Neural cell (in vitro differentiated cells): ENCODE results near the gene SLC4A4.

Experiments
- CTCF ChIP-seq: fragments of 450-650 bp; IDR thresholded peaks from 2 replicates; pipeline ENCODE4 v1.5.1; 2014; ENCODE audit warnings: antibody characterized with exemption, mild to moderate bottlenecking, moderate library complexity; ENCODE audit not compliant: poor library complexity, severe bottlenecking
- EP300 ChIP-seq: fragments of 450-650 bp; conservative IDR thresholded peaks from 2 replicates; pipeline ENCODE4 v1.6.1; 2014; ENCODE audit warnings: antibody characterized with exemption, mild to moderate bottlenecking, moderate library complexity; ENCODE audit not compliant: poor library complexity, severe bottlenecking
- EZH2 ChIP-seq: fragments of 200-600, 300-800 bp; shearing (Covaris generic), sonication (generic); IDR thresholded peaks from 2 replicates; pipeline ENCODE4 v1.6.1; 2014; ENCODE audit warnings: antibody characterized with exemption, low read length, borderline replicate concordance, mild to moderate bottlenecking; ENCODE audit not compliant: insufficient read depth, poor library complexity, severe bottlenecking
- POLR2AphosphoS5 ChIP-seq: IDR thresholded peaks from 2 replicates; pipeline ENCODE4 v1.6.1; 2012
- SMC3 ChIP-seq: fragments of 450-650 bp; conservative IDR thresholded peaks from 2 replicates; pipeline ENCODE4 v1.6.1; 2014; ENCODE audit warnings: antibody characterized with exemption, mild to moderate bottlenecking, moderate library complexity; ENCODE audit not compliant: poor library complexity

DNA sequence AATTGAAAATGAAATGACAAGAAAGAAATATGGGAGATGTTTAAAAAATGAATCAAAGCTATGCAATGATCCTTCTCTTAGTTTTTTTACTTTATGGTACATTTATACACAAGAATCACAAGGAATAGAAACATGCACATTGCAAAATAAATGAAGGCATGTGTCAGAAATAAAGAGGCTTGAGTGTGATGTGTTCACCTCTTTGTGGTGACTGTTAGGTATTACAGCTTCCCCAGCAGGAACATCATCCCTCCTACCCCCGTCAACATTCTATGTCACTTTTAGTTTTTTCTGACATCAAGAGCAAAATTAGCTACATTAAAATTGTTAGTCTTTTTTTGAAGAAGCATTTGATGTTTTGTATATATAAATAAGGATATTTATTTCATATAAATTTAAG is 214.8 kb downstream of the SLC4A4 start:
- TF ChIP-seq CTCF (peak; percentile 83), EZH2 (no peak), POLR2AphosphoS5 (no peak), SMC3 (peak; percentile 89), EP300 (no peak)
